PC-9 (cell line): ENCODE data around the gene RRP1. TPM values are rescaled to one million over a fixed set of nuclear protein-coding genes. Genes with fewer than 3 reads are reported as not detected.
"Not testable (repeated sequence)": the region's sequence is repeated elsewhere in the genome, so short reads cannot be mapped to it uniquely, and the experiment has no call there.

Source experiments
- BruUV-seq: library from RNA; stranded (reverse); fragments of 400-500 nt; replicated peaks from 2 replicates; lab custom pipeline; 2021; lab: Mats Ljungman, UMichigan
- CTCF ChIA-PET: fragments of 300-600 bp; sonication (Branson Sonifier 250); formaldehyde crosslinking; loops from one replicate; lab custom pipeline; 2022; ENCODE audit warnings: antibody characterized with exemption; lab: Charles Lee
- POLR2A ChIA-PET: fragments of 300-600 bp; sonication (Branson Sonifier 250); formaldehyde crosslinking; loops from one replicate; lab custom pipeline; 2022; ENCODE audit warnings: antibody characterized with exemption; ENCODE audit not compliant: unreplicated experiment; lab: Charles Lee
- DNase-seq, 2 experiments: peaks; one replicate each; pipeline versions ENCODE4 v3.0.0 to v3.0.0-alpha.2; 2015 to 2022; ENCODE audit warnings: mixed read lengths in 1 of 2
- H2AFZ ChIP-seq: fragments of 200-600 bp; sonication (generic); 2 replicates; pipeline ENCODE4 v1.8.1; 2017; ENCODE audit warnings: antibody characterized with exemption
- H3F3A ChIP-seq: fragments of 200-600 bp; sonication (generic); 2 replicates; pipeline ENCODE4 v1.8.1; 2017; ENCODE audit warnings: antibody characterized with exemption, mild to moderate bottlenecking, low read depth; ENCODE audit not compliant: insufficient read depth
- H3K27ac ChIP-seq: fragments of 200-600 bp; sonication (generic); 2 replicates; pipeline ENCODE4 v1.6.1; 2016; ENCODE audit warnings: mixed run types
- H3K27me3 ChIP-seq: fragments of 200-600 bp; sonication (generic); 2 replicates; pipeline ENCODE4 v1.6.1; 2016; ENCODE audit warnings: low read depth, mixed run types; ENCODE audit not compliant: insufficient read depth
- H3K36me3 ChIP-seq: fragments of 200-600 bp; sonication (generic); 2 replicates; pipeline ENCODE4 v1.6.1; 2016; ENCODE audit warnings: low read depth, mixed run types
- H3K4me1 ChIP-seq: fragments of 200-600 bp; sonication (generic); replicated peaks from 2 replicates; pipeline ENCODE4 v1.6.1; 2016; ENCODE audit warnings: mixed run types; ENCODE audit not compliant: insufficient read depth
- H3K4me2 ChIP-seq: fragments of 200-600 bp; sonication (generic); 2 replicates; pipeline ENCODE4 v1.6.1; 2017; ENCODE audit warnings: mixed run types
- H3K4me3 ChIP-seq: fragments of 200-600 bp; sonication (generic); 2 replicates; pipeline ENCODE4 v1.6.1; 2016; ENCODE audit warnings: mixed run types
- H3K79me2 ChIP-seq: fragments of 200-600 bp; sonication (generic); 2 replicates; pipeline ENCODE4 v1.6.1; 2017; ENCODE audit warnings: low read depth, mixed run types
- H3K9me2 ChIP-seq: fragments of 200-600 bp; sonication (generic); 2 replicates; pipeline ENCODE4 v1.8.1; 2017; ENCODE audit warnings: mild to moderate bottlenecking; ENCODE audit not compliant: insufficient read depth
- H3K9me3 ChIP-seq: fragments of 200-600 bp; sonication (generic); 2 replicates; pipeline ENCODE4 v1.8.1; 2016; ENCODE audit warnings: low read depth; ENCODE audit not compliant: insufficient read depth
- H4K20me1 ChIP-seq: fragments of 200-600 bp; sonication (generic); 2 replicates; pipeline ENCODE4 v1.8.1; 2017; ENCODE audit not compliant: insufficient read depth
- CTCF ChIP-seq: fragments of 200-600 bp; sonication (generic); conservative IDR thresholded peaks from 2 replicates; pipeline ENCODE4 v1.6.1; 2017; ENCODE audit warnings: mixed run types, antibody characterized with exemption, mild to moderate bottlenecking, moderate library complexity
- EZH2 ChIP-seq: fragments of 200-600 bp; sonication (generic); IDR thresholded peaks from 2 replicates; pipeline ENCODE4 v1.8.0; 2017; ENCODE audit warnings: antibody characterized with exemption, low read depth
- intact Hi-C: fragments of 100-400 bp; cut with micrococcal nuclease; formaldehyde crosslinking; loops from one replicate; pipeline ENCODE4 v1.10.0; 2022; ENCODE audit not compliant: unreplicated experiment
- total RNA-seq: library from RNA; stranded (reverse); gene quantifications from 2 replicates; pipeline ENCODE4 v1.2.3, GENCODE V29; 2021

RRP1 gene
- total RNA-seq, 1 experiment from 2014 or later = 24.9 TPM

- Histone ChIP-seq H3K9me3 (no peaks in the 10 kb centered on the region), H3K27ac (no peak overlapping the region), H4K20me1 (no peaks in the 10 kb centered on the region), H3K27me3 (no peaks in the 10 kb centered on the region), H3K9me2 (no peaks in the 10 kb centered on the region), H3F3A (peaks cover 1% of the 10 kb centered on the region; the same call in 1 of the 2 replicates), H3K36me3 (no peaks in the 10 kb centered on the region), H3K79me2 (no peaks in the 10 kb centered on the region), H3K4me1 (peaks cover 2% of the 10 kb centered on the region), H3K4me3 (no peak overlapping the region), H3K4me2 (no peak overlapping the region), H2AFZ (no peak overlapping the region)
- TF ChIP-seq EZH2 (no peak), CTCF (no peak)
- DNase-seq = no peak
- POLR2A ChIA-PET = no interaction called here
- BruUV-seq = no TSS peak
- CTCF ChIA-PET = no interaction called here
- intact Hi-C loops = loop anchor here (10.0 kb wide), 1 partner anchor 665 kb away; no protein-coding TSS in a partner anchor
Observed at GRCh38 chr21:43819511-43820405, 30.4 kb downstream of the RRP1 start.

- BruUV-seq = no TSS peak
Observed at GRCh38 chr21:43820466-43820865, 31.1 kb downstream of the RRP1 start.

GRCh38 chr21:43822166-43822565, 32.8 kb downstream of the RRP1 start:
- H3K79me2 ChIP-seq, H3K27me3 ChIP-seq, H3K4me2 ChIP-seq, H3K4me3 ChIP-seq, H3K9me3 ChIP-seq, H2AFZ ChIP-seq, DNase-seq, H3F3A ChIP-seq, H4K20me1 ChIP-seq, H3K9me2 ChIP-seq, POLR2A ChIA-PET, H3K27ac ChIP-seq, BruUV-seq, CTCF ChIA-PET, H3K4me1 ChIP-seq, H3K36me3 ChIP-seq, intact Hi-C loops: not testable (repeated sequence)

More at GRCh38 chr21:43820466-43820865, 31.1 kb downstream of the RRP1 start:
- Histone ChIP-seq H2AFZ (no peak overlapping the region), H3K27ac (no peak overlapping the region), H3K79me2 (no peaks in the 10 kb centered on the region), H4K20me1 (no peaks in the 10 kb centered on the region), H3K27me3 (no peaks in the 10 kb centered on the region), H3F3A (no peaks in the 10 kb centered on the region; the same call in 1 of the 2 replicates), H3K9me3 (no peaks in the 10 kb centered on the region), H3K36me3 (no peaks in the 10 kb centered on the region), H3K4me3 (no peak overlapping the region), H3K9me2 (no peaks in the 10 kb centered on the region), H3K4me2 (no peak overlapping the region), H3K4me1 (no peaks in the 10 kb centered on the region; the same call in 1 of the 2 replicates)
- no peak for TF ChIP-seq EZH2
- TF ChIP-seq CTCF = no peak
- intact Hi-C loops = no loop called here
- ChIA-PET CTCF (no interaction called here), POLR2A (no interaction called here)
- DNase-seq = no peak

GRCh38 chr21:43822741-43823140, 33.4 kb downstream of the RRP1 start:
- H3K4me3 ChIP-seq, H3K36me3 ChIP-seq, H3K9me3 ChIP-seq, H3K4me2 ChIP-seq, H2AFZ ChIP-seq, H3K79me2 ChIP-seq, POLR2A ChIA-PET, H3K9me2 ChIP-seq, H3K27ac ChIP-seq, H3K27me3 ChIP-seq, H3F3A ChIP-seq, H3K4me1 ChIP-seq, BruUV-seq, DNase-seq, CTCF ChIA-PET, H4K20me1 ChIP-seq, intact Hi-C loops: not testable (repeated sequence)
